HG02970 (cell line): Measurements from ENCODE around the gene CEACAM7.
"Not testable (repeated sequence)": the region's sequence is repeated elsewhere in the genome, so short reads cannot be mapped to it uniquely, and the experiment has no call there.

Experiments used
- ATAC-seq: cut with Tn5 transposase; IDR thresholded peaks from one replicate; pipeline ENCODE4 v1.9.1; 2021; ENCODE audit warnings: mild to moderate bottlenecking, moderate library complexity, moderate number of reproducible peaks; ENCODE audit not compliant: unreplicated experiment, low FRiP score

Gene CEACAM7

DNA sequence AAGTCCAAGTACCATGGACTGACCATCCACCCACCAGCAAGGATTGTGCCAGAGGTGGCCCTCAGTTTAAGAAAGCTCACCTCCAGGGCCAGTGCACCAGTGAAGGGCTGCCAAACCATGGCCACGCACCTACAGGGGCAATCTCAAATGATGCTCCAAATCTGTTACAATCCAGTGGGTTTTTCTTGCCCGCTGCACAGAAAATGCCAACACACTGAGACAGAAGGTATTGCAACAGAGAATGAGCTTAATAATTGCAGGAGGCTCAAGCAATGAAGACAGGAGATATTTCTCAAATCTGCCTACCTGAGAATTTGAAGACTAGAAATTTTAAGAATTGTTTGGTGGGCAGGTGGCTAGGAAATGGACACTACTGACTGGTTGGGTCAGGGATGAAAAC is 22.0 kb downstream of the CEACAM7 start:
- ATAC-seq: no peak

DNA sequence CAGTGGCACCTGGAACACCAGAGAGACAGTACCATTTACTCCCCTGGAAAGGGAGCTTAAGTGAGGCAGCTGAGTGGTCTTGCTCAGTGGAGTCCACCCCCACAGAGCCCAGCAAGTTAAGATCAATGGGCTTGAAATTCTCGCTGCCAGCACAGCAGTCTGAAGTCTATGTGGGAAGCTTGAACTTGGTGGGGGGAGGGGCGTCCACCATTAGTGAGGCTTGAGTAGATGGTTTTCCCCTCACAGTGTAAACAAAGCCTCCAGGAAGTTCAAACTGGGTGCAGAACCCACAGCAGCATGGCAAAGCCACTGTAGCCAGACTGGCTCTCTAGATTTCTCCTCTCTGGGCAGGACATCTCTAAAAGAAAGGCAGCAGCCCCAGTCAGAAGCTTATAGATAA is 30.9 kb downstream of the CEACAM7 start:
- ATAC-seq: no peak

DNA sequence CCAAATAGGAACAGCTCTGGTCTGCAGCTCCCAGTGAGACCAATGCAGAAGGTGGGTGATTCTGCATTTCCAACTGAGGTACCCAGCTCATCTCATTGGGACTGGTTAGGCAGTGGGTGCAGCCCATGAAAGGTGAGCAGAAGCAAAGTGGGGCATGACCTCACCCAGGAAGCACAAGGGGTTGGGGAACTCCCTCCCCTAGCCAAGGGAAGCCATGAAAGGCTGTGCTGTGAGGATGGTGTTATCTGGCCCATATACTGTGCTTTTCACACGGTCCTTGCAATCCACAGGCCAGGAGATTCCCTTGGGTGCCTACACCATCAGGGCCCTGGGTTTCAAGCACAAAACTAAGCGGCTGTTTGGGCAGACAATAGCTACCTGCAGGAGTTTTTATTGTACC is 31.3 kb downstream of the CEACAM7 start:
- ATAC-seq: not testable (repeated sequence)

DNA sequence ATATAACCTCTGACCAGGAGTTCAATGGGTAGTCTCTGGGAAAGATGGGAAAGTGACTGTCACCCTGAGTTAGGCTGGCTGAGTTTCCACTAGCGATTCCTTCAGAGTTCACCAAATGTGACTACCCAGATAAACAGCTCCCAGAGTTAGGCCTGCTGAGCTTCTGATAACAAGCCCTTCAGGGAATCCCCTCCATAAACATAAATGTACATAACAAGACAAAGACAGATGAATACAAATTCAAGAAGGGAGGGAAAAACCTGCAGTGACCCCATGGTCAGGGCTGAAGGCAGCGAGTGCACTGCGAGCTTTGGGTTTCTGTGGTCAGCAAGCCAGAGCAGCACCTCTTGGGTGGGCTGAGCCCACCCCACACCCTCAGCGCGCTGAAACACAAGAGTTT is 35.8 kb downstream of the CEACAM7 start:
- ATAC-seq: no peak

DNA sequence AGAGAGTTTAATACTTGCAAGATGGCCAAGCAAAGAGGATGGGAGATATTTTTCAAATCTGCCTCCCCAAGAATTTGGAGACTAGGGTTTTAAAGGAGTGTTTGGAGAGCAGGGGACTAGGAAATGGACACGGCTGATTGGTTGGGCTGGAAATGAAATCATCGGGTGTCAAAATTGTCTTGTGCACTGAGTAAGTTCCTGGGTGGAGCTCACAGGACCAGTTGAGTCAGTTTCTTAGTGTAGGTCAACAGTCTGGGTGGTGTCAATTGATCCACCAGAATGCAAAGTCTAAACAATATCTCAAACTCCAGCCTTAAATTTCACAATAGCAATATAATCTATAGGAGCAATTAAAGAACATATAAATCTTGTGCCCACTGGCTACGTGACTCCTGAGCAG is 38.2 kb downstream of the CEACAM7 start:
- no peak for ATAC-seq

DNA sequence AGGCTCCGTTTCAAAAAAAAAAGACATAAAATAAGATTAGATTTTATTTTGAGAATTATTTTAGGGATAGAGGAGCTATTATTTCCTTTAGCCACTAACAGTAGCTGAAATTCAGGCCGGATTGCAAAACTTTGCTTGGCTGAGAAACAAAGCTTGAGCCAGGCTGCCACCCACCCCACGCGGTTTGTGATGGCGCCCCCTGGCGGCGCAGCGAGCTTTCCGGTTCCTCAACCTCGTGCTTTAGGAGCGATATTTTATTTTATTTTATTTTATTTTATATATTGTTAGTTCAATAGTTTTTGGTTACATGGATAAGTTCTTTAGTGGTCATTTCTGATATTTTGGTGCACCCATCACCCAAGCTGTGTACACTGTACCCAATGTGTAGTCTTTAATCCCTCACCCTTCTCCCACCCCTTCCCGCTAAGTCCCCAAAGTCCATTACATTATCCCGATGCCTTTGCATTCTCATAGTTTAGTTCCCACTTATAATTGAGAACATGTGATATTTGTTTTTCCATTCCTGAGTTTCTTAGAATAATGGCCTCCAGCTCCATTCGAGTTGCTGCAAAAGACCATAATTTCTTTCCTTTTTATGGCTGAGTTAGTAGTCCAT is 41.4 kb downstream of the CEACAM7 start:
- ATAC-seq: no peak

DNA sequence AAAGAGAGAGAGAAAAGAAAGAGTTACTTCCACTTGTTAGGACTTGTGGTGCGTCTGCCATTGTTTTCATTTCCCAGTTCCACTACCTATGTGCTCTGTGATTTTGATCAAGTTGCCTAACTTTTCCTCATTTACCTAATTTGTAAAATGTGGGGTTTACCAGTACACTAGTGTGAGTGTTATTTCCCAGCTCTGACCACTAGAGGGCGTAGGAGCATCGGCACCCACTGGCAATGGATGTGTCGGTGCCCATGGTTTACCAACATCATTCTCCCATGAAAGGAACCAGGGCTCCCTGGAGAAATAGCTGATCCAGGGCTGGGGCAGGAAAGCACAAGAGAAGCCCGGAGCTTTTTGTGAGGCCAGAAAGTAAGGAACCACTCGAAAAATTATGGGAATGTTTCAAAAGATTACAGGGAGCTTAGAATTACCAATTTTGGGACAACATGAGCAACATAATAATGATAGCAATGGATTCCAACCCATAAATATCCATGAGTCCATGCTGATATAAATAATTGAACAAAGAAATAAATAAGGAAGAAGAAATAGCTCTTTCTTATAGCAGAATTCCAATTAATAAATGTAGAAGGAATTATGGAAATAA is 46.1 kb downstream of the CEACAM7 start:
- no peak for ATAC-seq

GRCh38 chr19:41638641-41639081 is 49.4 kb downstream of the CEACAM7 start:
- ATAC-seq: no peak

DNA sequence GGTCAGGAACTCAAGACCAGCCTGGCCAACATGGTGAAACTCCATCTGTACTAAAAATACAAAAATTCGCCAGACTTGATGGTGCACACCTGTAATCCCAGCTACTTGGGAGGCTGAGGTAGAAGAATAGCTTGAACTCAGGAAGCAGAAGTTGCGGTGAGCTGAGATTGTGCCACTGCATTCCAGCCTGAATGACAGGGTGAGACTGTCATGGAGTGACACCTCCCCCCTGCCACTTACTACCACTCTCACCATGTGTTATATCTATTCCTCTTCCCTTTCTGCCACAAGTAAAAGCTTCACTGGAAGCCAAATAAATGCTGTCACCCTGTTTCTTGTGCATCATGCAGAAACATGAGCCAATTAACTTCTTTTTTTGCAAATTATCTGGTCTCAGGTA is 50.6 kb downstream of the CEACAM7 start:
- no peak for ATAC-seq

DNA sequence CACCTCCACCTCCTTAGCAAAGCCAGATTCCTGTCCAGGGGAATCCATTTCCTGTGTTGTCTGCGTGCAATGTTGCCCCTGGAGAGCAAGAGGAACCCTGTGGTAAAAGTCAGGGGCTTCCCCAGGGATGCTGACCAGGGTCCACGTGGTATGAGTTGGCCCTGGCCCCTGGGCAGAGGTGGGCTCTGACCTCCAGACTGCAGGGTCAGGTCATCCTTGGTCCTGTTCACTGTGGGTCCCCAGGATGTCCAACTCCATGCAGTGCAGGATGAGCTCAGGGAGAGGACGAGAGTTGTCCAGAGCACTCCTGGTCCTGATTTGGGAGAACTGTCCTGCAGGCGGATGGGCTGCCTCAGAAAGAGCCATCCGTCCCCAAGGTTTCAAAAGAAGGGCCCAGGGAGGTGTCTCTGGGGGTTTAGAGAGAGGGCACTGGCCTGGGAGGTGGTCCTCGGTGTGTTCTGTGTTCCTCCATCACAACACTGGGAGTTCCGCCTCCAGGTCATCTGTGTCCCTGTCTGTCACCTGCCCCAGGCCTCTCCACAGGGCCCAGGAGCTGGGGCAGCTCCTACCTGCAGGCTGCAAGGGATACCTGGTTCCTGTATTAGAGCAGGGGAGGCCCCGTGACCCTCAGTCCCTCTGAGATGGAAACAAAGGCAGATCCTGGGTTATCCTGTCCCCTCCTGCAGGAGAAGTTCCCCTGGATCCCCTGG is 59.9 kb downstream of the CEACAM7 start:
- no peak for ATAC-seq

GRCh38 chr19:41626877-41627276 is 61.2 kb downstream of the CEACAM7 start, which contains the start of gene CEACAM4:
TSS of gene CEACAM4 (minus strand) at chr19:41627074. CDS start at chr19:41626963, 111 bp downstream.
- no peak for ATAC-seq

DNA sequence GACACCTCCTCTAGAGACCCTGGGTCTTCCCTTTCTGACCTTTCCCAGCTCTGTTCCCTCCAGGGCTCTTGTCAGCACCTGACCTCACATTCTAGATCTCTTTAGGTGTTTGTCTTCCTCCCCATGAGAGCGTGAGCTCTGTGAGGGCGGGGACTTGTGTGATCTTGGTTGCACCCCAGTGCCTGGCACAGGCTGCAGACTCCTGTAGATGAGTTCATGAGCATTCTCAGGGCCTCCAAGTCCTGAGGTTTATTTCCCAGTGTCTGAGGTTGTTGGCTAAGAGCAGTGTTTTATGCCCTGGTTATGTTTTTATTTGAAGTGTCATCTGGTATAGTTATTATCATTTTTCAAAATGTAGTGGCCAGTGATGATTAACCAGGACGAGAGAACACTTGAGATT is 61.8 kb downstream of the CEACAM7 start:
- ATAC-seq: no peak

DNA sequence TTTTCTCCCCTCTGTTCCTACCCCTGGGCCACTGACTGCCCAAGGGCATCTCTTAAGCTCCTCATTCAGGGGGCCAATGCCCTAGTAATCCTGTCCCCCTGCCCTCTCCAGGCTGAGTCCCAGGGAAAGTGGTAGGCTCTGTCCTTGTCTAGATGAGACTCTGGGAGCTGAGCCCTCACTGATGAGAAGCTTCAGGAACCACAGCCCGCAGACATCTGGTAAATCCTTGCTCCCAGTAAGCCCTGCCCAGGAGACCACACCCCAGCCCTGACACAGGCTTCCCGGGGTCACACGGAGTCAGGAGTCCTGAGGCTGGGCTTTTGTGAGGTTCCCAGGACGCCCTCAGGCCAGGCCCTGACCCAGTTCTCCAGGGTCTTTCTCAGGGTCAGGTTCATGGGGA is 63.1 kb downstream of the CEACAM7 start:
- ATAC-seq: no peak

- ATAC-seq: no peak
Measured at GRCh38 chr19:41624515-41624914, 63.6 kb downstream of the CEACAM7 start.

- ATAC-seq: no peak
Measured at GRCh38 chr19:41623360-41623759, 64.7 kb downstream of the CEACAM7 start.
